ENCODE measurements around the gene ARL6.

DNA sequence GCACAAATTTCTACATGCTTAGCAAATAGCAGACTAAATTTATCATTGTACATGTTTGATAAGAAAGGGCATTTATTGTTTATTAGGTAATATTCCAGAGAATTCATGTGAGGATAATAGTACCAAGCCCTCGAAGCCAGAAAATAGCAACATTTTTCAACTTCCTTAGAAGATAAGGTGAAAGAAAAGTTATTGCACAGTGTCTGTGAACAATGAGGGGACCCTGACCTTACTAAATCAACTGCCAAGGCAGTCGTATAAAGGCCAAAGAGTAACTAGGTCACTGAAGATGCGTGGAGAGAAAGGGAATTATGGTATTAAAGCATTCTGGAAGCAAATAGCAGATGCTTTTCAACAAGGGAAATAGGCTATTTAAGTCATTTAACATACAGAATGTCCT is 20.3 kb upstream of the ARL6 start:
- TF ChIP-seq RAD21 (IDR thresholded peaks at IDR 0.05; ENCODE audit: low read depth): no peak
- TF ChIP-seq, protein P1, sequence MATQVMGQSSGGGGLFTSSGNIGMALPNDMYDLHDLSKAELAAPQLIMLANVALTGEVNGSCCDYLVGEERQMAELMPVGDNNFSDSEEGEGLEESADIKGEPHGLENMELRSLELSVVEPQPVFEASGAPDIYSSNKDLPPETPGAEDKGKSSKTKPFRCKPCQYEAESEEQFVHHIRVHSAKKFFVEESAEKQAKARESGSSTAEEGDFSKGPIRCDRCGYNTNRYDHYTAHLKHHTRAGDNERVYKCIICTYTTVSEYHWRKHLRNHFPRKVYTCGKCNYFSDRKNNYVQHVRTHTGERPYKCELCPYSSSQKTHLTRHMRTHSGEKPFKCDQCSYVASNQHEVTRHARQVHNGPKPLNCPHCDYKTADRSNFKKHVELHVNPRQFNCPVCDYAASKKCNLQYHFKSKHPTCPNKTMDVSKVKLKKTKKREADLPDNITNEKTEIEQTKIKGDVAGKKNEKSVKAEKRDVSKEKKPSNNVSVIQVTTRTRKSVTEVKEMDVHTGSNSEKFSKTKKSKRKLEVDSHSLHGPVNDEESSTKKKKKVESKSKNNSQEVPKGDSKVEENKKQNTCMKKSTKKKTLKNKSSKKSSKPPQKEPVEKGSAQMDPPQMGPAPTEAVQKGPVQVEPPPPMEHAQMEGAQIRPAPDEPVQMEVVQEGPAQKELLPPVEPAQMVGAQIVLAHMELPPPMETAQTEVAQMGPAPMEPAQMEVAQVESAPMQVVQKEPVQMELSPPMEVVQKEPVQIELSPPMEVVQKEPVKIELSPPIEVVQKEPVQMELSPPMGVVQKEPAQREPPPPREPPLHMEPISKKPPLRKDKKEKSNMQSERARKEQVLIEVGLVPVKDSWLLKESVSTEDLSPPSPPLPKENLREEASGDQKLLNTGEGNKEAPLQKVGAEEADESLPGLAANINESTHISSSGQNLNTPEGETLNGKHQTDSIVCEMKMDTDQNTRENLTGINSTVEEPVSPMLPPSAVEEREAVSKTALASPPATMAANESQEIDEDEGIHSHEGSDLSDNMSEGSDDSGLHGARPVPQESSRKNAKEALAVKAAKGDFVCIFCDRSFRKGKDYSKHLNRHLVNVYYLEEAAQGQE (IDR thresholded peaks at IDR 0.05; ENCODE audit: low read depth): no peak
- TF ChIP-seq TCF12 (IDR thresholded peaks at IDR 0.05; ENCODE audit: low read depth): no peak
- TF ChIP-seq, protein P2, sequence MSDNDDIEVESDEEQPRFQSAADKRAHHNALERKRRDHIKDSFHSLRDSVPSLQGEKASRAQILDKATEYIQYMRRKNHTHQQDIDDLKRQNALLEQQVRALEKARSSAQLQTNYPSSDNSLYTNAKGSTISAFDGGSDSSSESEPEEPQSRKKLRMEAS (IDR thresholded peaks at IDR 0.05): no peak
- TF ChIP-seq TAF1 (IDR thresholded peaks at IDR 0.05; ENCODE audit: low read depth): no peak
- TF ChIP-seq YY1 (IDR thresholded peaks at IDR 0.05; ENCODE audit: low read depth): no peak
- TF ChIP-seq EP300 (IDR thresholded peaks at IDR 0.05; ENCODE audit: borderline replicate concordance): no peak
- TF ChIP-seq CEBPB (IDR thresholded peaks at IDR 0.05): no peak

All from Ishikawa (cell line).